Measurements from ENCODE around the gene ZBTB46. TPM values are rescaled to one million over a fixed set of nuclear protein-coding genes. Genes with fewer than 3 reads are reported as not detected.

ZBTB46 gene
- total and polyA plus RNA-seq, 9 donors = 4.1 to 55.1 (median 34.7) TPM

DNA sequence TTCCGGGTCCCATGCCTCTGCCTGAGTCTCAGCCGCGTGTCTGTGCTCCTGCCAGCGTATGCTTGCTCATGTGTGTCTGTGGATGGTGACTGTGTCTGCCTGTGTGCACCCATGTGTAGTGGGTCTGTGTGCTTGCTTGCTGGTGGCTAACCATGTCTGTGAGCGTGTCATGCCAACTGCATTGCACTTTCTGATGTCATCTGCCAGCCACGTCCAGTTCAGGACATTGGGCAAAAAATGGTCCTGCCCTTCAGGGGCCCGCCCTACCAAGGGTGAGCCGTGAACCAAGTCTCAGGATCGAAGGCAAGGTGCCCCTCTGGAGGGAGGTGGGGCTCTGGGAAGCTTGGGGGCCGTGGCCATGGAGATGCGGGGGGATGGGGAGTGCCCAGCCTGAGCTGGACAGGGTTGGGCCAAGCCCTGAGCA, 9.4 kb upstream of the ZBTB46 start:
- no peak for DNase-seq
- intact Hi-C loops (cut with DNase I) = no loop called here
- peaks cover 2% of the 10 kb centered on the region for H3K4me1 ChIP-seq (ENCODE audit: insufficient read depth)
- no peak overlapping the region for H3K4me3 ChIP-seq
- WGBS, 3 donors = 79 to 87% (median 83%) methylated on average over 11 of the region's 11 CpGs
- TF ChIP-seq POLR2A (IDR thresholded peaks at IDR 0.05) (no peak), EP300 (IDR thresholded peaks at IDR 0.05) (no peak)
- TF ChIP-seq, protein P1, sequence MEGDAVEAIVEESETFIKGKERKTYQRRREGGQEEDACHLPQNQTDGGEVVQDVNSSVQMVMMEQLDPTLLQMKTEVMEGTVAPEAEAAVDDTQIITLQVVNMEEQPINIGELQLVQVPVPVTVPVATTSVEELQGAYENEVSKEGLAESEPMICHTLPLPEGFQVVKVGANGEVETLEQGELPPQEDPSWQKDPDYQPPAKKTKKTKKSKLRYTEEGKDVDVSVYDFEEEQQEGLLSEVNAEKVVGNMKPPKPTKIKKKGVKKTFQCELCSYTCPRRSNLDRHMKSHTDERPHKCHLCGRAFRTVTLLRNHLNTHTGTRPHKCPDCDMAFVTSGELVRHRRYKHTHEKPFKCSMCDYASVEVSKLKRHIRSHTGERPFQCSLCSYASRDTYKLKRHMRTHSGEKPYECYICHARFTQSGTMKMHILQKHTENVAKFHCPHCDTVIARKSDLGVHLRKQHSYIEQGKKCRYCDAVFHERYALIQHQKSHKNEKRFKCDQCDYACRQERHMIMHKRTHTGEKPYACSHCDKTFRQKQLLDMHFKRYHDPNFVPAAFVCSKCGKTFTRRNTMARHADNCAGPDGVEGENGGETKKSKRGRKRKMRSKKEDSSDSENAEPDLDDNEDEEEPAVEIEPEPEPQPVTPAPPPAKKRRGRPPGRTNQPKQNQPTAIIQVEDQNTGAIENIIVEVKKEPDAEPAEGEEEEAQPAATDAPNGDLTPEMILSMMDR (IDR thresholded peaks at IDR 0.05) = no peak
- no peaks in the 10 kb centered on the region for H3K9me3 ChIP-seq
- no peaks in the 10 kb centered on the region for H3K36me3 ChIP-seq
- no peak overlapping the region for H3K27ac ChIP-seq
- H3K27me3 ChIP-seq = no peaks in the 10 kb centered on the region

DNA sequence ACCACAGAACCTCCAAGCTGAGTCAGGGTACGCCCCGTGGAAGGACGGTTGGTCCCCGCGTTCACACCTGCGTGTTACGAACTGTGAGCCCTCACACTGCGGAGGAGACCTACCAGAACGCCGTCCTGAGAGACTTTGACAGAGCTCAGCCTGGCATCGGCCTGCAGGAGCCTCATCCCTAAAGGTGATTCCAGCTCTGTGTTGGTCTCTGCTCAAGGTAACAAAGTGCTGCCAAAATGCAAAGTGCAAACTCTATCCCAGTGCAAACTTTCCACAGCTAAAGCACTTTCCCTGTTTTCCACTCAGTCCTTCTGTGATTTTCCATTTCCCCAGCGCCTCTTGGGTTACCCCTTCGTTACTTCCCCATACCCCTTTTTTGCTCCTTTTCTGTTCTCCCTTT, 8.6 kb upstream of the ZBTB46 start:
- Histone ChIP-seq H3K4me1 (ENCODE audit: insufficient read depth) (peaks cover 9% of the 10 kb centered on the region), H3K36me3 (no peaks in the 10 kb centered on the region), H3K9me3 (no peaks in the 10 kb centered on the region), H3K27ac (no peak overlapping the region), H3K27me3 (no peaks in the 10 kb centered on the region), H3K4me3 (no peak overlapping the region)
- TF ChIP-seq POLR2A (IDR thresholded peaks at IDR 0.05) = no peak
- TF ChIP-seq EP300 (IDR thresholded peaks at IDR 0.05) = no peak
- TF ChIP-seq, protein P1 (IDR thresholded peaks at IDR 0.05) = no peak
- WGBS, 3 donors = 80 to 84% (median 83%) methylated on average over 13 of the region's 13 CpGs
- intact Hi-C loops (cut with DNase I) = no loop called here
- no peak for DNase-seq

DNA sequence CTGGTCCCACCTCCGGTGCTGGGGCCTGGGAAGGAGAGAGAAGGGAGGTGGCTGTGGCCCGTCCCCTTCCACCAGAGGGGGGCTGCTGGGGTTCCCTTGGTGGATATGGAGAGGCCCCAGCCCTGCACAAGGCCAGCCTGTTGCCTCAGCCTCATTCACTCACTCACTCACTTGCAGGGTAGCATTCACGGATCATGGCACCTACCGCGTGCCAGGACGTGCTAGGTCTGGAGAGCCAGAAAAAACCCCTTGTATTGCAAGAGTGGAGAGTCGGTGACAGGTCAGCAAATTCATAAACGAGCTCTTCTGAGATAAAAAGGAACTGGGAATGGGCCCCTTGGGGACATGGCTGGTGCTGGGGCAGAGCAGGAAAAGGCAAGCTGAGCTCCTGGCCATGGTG, 6.4 kb upstream of the ZBTB46 start:
- intact Hi-C loops (cut with DNase I) = no loop called here

DNA sequence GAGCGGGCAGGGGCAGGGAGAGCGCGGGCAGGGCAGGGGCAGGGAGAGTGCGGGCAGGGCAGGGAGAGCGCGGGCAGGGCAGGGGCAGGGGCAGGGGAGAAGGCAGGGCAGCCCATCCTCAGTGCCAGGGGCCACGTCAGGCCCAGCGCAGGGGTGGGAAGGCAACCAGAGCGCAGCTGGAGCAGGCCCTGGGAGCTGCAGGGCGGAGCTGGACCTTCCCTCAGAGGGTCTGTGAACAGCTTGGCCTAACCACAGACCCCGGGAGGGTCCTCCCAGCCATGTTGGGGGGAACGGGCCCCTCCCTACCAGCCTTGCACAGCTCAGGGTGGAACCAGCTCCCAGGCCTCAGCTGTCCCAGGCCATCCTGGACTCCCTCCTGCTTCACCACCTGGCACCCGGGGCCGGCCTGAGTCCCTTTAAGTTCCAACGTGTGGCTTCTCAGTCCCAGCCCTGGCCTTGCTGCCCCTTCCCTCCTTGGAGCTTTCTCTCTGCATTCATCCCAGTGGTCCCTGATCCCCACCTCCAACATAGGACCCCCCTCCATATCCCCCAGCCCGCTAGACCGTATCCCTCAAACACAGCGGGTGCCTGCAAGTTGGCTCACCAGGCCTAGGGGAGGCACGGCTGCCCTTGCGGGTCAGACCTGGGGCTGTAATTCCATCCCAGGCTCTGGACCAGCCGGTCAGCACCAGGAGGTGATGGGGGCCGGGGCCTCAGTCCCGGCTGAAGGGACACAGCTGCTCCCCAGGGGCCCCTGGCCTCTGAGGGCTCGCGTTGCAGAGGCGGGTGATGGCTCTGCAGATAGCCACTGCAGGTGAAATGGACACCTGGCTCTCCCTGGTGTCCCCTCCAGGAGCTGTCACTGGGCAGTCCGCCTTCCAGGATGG, 5.6 kb upstream of the ZBTB46 start:
- TF ChIP-seq EP300 (IDR thresholded peaks at IDR 0.05) = no peak
- TF ChIP-seq, protein P1 (IDR thresholded peaks at IDR 0.05) = no peak
- TF ChIP-seq POLR2A (IDR thresholded peaks at IDR 0.05) = no peak
- peak overlapping the region in 1 of 2 donors; percentile 38 for H3K27ac ChIP-seq
- no peak overlapping the region for H3K4me3 ChIP-seq
- no peaks in the 10 kb centered on the region for H3K36me3 ChIP-seq
- peak in 2 of 5 donors; percentile 43 to 47 for DNase-seq
- intact Hi-C loops (cut with DNase I) = no loop called here
- H3K4me1 ChIP-seq (ENCODE audit: insufficient read depth) = peaks cover 24% of the 10 kb centered on the region
- no peaks in the 10 kb centered on the region for H3K27me3 ChIP-seq
- H3K9me3 ChIP-seq = no peaks in the 10 kb centered on the region
- WGBS, 3 donors = 79 to 90% (median 84%) methylated on average over 23 to 27 of the region's 27 CpGs

More for the DNA sequence above, 6.4 kb upstream of the ZBTB46 start:
- Histone ChIP-seq H3K9me3 (no peaks in the 10 kb centered on the region), H3K27me3 (no peaks in the 10 kb centered on the region), H3K27ac (no peak overlapping the region), H3K4me1 (ENCODE audit: insufficient read depth) (peaks cover 24% of the 10 kb centered on the region), H3K36me3 (no peaks in the 10 kb centered on the region), H3K4me3 (no peak overlapping the region)
- no peak for DNase-seq
- TF ChIP-seq EP300 (IDR thresholded peaks at IDR 0.05) = no peak
- TF ChIP-seq, protein P1 (IDR thresholded peaks at IDR 0.05) = no peak
- TF ChIP-seq POLR2A (IDR thresholded peaks at IDR 0.05) = no peak
- 53 to 71% (median 64%) methylated on average over 8 of the region's 8 CpGs for WGBS, 3 donors
